LNCAP (cell line): ENCODE results near the gene RBFOX2.

ENCODE experiments used
- TF ChIP-seq, protein P1 (sequence below): fragments of 450-650 bp; IDR thresholded peaks from 2 replicates; pipeline ENCODE4 v1.5.1; 2017; ENCODE audit warnings: mild to moderate bottlenecking

The RBFOX2 gene

DNA sequence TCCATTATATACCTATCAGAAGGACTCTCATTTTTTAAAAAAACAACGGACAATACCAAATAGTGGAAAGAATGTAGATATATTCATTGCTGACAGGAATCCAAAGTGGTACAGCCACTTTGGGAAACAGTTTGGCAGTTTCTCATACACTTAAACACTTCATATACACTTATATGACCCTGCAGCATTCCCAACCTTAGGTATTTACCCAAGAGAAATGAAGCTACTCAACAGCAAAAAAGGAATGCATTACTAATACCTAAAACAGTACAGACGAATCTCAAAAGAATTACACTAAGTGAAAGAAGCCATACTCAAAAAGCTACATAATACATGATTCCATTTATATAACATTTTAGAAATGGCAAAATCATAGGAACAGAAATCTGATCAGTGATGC, 51.5 kb downstream of the RBFOX2 start:
- TF ChIP-seq, protein P1, sequence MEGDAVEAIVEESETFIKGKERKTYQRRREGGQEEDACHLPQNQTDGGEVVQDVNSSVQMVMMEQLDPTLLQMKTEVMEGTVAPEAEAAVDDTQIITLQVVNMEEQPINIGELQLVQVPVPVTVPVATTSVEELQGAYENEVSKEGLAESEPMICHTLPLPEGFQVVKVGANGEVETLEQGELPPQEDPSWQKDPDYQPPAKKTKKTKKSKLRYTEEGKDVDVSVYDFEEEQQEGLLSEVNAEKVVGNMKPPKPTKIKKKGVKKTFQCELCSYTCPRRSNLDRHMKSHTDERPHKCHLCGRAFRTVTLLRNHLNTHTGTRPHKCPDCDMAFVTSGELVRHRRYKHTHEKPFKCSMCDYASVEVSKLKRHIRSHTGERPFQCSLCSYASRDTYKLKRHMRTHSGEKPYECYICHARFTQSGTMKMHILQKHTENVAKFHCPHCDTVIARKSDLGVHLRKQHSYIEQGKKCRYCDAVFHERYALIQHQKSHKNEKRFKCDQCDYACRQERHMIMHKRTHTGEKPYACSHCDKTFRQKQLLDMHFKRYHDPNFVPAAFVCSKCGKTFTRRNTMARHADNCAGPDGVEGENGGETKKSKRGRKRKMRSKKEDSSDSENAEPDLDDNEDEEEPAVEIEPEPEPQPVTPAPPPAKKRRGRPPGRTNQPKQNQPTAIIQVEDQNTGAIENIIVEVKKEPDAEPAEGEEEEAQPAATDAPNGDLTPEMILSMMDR: no peak

DNA sequence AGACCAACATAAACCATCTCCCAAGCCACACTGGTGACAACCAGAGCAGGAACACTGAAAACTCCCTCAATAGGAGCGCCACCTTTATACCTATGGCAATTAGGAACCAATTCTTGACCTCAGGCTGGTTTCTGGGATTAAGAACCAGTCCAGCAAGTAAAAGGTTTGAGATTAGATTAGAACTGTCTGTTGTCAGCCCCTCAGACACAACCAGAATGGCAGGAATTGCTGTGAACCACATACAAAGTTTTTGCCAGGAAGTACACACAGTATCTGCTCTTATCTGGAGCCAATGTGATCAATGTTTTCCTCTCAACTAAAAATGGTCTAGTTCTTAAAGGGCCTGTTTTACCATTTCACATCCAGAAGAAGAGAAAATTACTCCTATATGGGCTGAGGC, 55.2 kb downstream of the RBFOX2 start:
- TF ChIP-seq, protein P1: no peak

DNA sequence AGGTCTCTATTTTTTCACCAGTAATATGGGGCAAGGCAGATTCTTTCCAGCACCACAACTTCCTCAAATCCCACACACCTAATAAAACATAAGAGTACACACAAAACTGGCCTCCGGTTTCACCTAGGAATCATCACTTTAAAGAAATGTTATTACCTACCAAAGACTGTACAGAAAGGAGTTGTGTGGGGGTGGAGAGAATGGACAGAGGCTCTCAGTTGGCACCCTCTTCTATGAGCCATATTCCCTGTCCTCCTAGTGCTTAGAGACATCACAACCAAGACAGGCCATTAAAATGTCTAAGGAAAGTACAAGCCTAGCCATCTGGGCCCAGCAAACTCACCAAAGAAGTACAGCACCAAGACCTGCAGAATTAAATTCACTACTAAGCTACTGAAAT, 56.1 kb downstream of the RBFOX2 start:
- TF ChIP-seq, protein P1: no peak

DNA sequence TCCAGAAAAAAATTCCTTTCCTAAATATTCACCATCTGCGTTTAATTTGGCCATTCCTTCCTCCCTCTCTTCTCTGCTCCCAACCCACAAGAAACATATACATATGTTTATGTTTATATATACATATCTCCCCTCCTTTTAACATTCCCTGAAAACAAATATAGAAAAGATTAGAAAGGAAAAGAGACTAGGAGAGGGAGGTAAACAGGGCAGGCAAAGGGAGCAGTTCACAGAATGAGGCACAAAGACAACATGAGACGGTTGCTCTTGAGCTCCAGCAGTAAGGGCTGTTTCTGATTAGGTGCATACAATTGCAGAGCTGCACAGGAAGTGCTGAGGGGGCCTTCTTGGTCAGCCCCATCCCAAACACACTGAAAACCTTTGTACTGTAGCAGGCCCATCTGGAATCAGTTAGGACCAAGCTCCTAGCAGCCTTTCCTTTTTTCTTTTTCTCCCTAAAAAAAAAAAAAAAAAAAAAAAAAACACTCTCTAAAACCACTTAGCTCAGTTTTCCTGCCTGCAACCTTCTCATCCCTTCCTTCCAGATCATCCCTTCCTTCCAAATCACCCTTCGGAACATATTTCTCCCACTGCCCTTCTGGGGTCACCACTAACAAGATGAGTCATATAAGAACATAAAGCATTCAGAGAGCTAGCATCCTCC, 57.0 kb downstream of the RBFOX2 start:
- TF ChIP-seq, protein P1: no peak

DNA sequence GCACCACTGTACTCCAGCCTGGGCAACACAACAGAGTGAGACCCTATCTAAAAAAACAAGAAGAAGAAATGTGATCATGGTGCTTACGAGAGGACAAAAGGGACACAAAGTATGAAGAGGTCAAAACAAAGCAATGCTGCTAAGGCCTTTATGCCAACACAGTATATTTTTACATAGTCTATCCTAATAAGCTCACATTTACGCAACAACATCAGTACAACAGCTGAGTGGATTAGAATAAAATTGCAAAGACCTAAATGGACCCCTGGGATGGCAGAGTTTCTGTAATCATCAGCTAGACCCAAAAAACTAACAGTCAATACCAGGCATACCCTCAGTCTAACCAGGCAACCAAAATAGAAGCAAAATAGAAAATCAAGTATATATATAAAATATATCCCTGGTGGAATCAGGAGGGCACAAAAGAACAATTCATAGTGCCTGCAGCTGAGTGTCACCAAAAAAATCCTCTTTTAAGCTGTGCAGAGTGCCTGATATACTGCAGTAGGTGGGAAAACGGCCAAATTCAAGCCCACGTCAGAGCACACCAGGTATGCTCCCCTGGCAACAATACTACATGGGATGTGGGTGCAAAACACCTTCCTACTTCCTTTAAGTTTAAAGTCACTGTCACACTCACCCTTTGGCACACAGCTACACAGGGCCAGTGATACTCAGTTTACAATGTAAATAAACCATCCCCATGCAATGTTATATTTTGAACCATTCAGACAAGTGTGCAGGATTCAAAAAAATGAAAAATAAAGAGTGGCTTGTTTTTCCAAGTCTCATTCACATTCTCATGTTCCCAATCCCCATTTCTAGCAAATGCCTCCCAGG, 57.8 kb downstream of the RBFOX2 start:
- TF ChIP-seq, protein P1: no peak

DNA sequence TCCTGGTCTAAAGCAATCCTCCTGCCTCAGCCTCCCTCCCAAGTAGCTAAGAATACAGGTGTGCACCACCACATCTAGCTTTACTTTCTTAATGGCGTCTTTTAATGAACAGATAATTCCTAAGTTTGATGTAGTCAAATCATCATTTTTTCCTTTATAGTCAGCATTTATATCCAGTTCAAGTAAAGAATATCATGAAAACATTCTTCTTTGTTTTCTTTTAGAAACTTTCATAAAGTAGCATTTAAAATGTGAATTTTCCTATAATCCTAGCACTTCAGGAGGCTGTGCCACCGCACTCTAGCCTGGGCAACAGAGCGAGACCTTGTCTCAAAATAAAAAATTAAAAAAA, 61.6 kb downstream of the RBFOX2 start:
- TF ChIP-seq, protein P1: no peak

DNA sequence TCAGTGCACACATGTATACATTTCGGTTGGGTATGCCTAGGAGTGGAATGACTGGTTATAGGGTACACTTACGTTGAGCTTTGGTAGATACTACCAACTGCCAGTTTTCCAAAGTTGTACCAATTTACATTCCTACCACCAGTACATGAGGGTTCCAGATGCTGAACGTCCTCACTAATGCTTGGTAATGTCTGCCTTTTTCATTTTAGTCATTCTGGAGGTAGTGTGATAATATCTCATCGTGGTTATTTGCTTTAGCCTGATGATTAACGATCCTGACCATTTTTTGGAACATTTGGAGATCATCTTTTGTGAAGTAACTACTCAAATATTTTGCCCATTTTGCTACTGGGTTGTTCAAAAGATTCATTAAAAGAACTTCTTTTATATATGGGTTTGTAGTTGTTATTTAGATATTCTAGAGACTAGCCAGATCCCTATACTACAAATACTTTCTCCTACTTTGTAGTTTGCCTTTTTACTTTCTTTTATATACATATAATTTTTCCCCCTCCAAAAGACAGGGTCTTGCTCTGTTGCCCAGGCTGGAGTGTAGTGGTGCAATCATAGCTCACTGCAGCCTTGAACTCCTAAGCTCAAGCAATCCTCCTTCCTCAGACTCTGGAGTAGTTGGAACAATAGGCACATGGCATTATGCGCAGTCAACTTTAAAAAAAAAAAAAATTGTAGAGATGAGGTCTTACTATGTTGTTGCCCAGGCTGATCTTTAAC, 62.1 kb downstream of the RBFOX2 start:
- TF ChIP-seq, protein P1: no peak
